ENCODE measurements around the gene SEC24A.
"Not testable (repeated sequence)": the region's sequence is repeated elsewhere in the genome, so short reads cannot be mapped to it uniquely, and the experiment has no call there.

Gene SEC24A

GRCh38 chr5:134648425-134649162 lies at the start of gene SEC24A:
SEC24A (plus strand) TSS chr5:134648785; CDS start chr5:134649077, 292 bp downstream.
- DNase-seq = peak; percentile 83 to 86

GRCh38 chr5:134599820-134600219 lies 48.8 kb upstream of the SEC24A start:
- not testable (repeated sequence) for DNase-seq

GRCh38 chr5:134600600-134600999 lies 48.0 kb upstream of the SEC24A start:
- DNase-seq = no peak

GRCh38 chr5:134603059-134603458 lies 45.5 kb upstream of the SEC24A start:
- no peak for DNase-seq

- no peak for DNase-seq
These were observed 43.7 kb upstream of the SEC24A start for GRCh38 chr5:134604908-134605307.

- DNase-seq = no peak
These were observed 41.9 kb upstream of the SEC24A start for GRCh38 chr5:134606726-134607125.

- no peak for DNase-seq
These were observed 40.0 kb upstream of the SEC24A start for GRCh38 chr5:134608555-134608954.

GRCh38 chr5:134609232-134609851 lies 39.2 kb upstream of the SEC24A start:
- DNase-seq = no peak

GRCh38 chr5:134610725-134611124 lies 37.9 kb upstream of the SEC24A start:
- DNase-seq = no peak

GRCh38 chr5:134611515-134611914 lies 37.1 kb upstream of the SEC24A start:
- DNase-seq = no peak

- no peak for DNase-seq
These were observed 34.0 kb upstream of the SEC24A start for GRCh38 chr5:134614450-134615085.

- DNase-seq = no peak
These were observed 28.0 kb upstream of the SEC24A start for GRCh38 chr5:134620634-134621033.

GRCh38 chr5:134625559-134625958 lies 23.0 kb upstream of the SEC24A start:
- no peak for DNase-seq

GRCh38 chr5:134626369-134627014 lies 22.1 kb upstream of the SEC24A start:
- no peak for DNase-seq

GRCh38 chr5:134634227-134634626 lies 14.4 kb upstream of the SEC24A start:
- no peak for DNase-seq

GRCh38 chr5:134635366-134635765 lies 13.2 kb upstream of the SEC24A start:
- DNase-seq = not testable (repeated sequence)

- no peak for DNase-seq
These were observed 11.4 kb upstream of the SEC24A start for GRCh38 chr5:134637116-134637721.

GRCh38 chr5:134638760-134639201 lies 9.8 kb upstream of the SEC24A start:
- DNase-seq = no peak

- no peak for DNase-seq
These were observed 5.6 kb upstream of the SEC24A start for GRCh38 chr5:134642931-134643530.

- DNase-seq = peak; percentile 3 to 29
These were observed 698 bp upstream of the SEC24A start for GRCh38 chr5:134647750-134648424.

- DNase-seq = peak in 1 of 2 experiments; percentile 13
These were observed 714 bp downstream of the SEC24A start for GRCh38 chr5:134649163-134649835.

All from stimulated activated CD4-positive, alpha-beta T cell treated with anti-CD3 and anti-CD28 coated beads, Interleukin-4, amount 100 ng/mL, for 4 hours (primary cell).